Measurements from ENCODE around the gene SLC38A3.
"Not testable (repeated sequence)": the region's sequence is repeated elsewhere in the genome, so short reads cannot be mapped to it uniquely, and the experiment has no call there.

Gene SLC38A3

GRCh38 chr3:50260027-50260941, 55.2 kb downstream of the SLC38A3 start:
- peaks cover 33% of the 10 kb centered on the region for H3K36me3 ChIP-seq (ENCODE audit: low read depth)
- no peaks in the 10 kb centered on the region for H3K27me3 ChIP-seq (ENCODE audit: insufficient read depth, poor library complexity, severe bottlenecking)
- H3K4me1 ChIP-seq (ENCODE audit: insufficient read depth, poor library complexity, severe bottlenecking): peaks cover 21% of the 10 kb centered on the region
- TF ChIP-seq, protein P1, sequence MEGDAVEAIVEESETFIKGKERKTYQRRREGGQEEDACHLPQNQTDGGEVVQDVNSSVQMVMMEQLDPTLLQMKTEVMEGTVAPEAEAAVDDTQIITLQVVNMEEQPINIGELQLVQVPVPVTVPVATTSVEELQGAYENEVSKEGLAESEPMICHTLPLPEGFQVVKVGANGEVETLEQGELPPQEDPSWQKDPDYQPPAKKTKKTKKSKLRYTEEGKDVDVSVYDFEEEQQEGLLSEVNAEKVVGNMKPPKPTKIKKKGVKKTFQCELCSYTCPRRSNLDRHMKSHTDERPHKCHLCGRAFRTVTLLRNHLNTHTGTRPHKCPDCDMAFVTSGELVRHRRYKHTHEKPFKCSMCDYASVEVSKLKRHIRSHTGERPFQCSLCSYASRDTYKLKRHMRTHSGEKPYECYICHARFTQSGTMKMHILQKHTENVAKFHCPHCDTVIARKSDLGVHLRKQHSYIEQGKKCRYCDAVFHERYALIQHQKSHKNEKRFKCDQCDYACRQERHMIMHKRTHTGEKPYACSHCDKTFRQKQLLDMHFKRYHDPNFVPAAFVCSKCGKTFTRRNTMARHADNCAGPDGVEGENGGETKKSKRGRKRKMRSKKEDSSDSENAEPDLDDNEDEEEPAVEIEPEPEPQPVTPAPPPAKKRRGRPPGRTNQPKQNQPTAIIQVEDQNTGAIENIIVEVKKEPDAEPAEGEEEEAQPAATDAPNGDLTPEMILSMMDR (IDR thresholded peaks at IDR 0.05; ENCODE audit: poor library complexity, severe bottlenecking): peak; percentile 97
- ATAC-seq (ENCODE audit: low read depth) (peak; percentile 65), DNase-seq (ENCODE audit: low spot score) (no peak)
- no peaks in the 10 kb centered on the region for H3K9me3 ChIP-seq (ENCODE audit: severe bottlenecking)
- peak overlapping the region; percentile 59 for H3K27ac ChIP-seq (ENCODE audit: poor library complexity, severe bottlenecking)
- H3K4me3 ChIP-seq (ENCODE audit: severe bottlenecking): peak overlapping the region; percentile 31

GRCh38 chr3:50260942-50261441, 55.9 kb downstream of the SLC38A3 start:
- Histone ChIP-seq H3K9me3 (ENCODE audit: severe bottlenecking) (no peaks in the 10 kb centered on the region), H3K36me3 (ENCODE audit: low read depth) (peaks cover 29% of the 10 kb centered on the region), H3K27me3 (ENCODE audit: insufficient read depth, poor library complexity, severe bottlenecking) (no peaks in the 10 kb centered on the region), H3K4me1 (ENCODE audit: insufficient read depth, poor library complexity, severe bottlenecking) (peaks cover 22% of the 10 kb centered on the region), H3K4me3 (ENCODE audit: severe bottlenecking) (no peak overlapping the region), H3K27ac (ENCODE audit: poor library complexity, severe bottlenecking) (peak overlapping the region; percentile 59)
- TF ChIP-seq, protein P1 (IDR thresholded peaks at IDR 0.05; ENCODE audit: poor library complexity, severe bottlenecking): no peak
- no peak for DNase-seq (ENCODE audit: low spot score)
- no peak for ATAC-seq (ENCODE audit: low read depth)

DNA sequence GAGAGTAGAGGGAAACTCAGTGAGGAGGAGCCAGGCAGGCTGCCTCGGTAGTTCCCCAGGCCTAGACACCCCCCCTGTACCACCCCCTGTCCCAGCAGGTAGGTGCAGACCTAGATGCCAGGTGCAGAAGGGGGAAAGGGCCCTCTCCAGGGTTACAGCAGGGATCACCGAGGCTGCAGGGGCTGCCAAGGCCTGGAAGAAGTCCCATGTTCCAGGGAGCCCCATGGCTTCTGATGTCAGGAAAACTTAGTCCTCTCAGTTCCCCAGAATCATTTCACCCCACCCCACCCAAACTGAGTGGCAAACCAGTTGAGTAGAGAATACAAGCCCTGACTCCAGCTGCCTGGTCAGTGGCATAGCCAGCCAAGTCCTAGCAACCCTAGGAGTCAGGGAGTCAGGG, 56.4 kb downstream of the SLC38A3 start:
- peaks cover 25% of the 10 kb centered on the region for H3K36me3 ChIP-seq (ENCODE audit: low read depth)
- no peak overlapping the region for H3K4me3 ChIP-seq (ENCODE audit: severe bottlenecking)
- TF ChIP-seq, protein P1 (IDR thresholded peaks at IDR 0.05; ENCODE audit: poor library complexity, severe bottlenecking): no peak
- no peak for ATAC-seq (ENCODE audit: low read depth)
- H3K27me3 ChIP-seq (ENCODE audit: insufficient read depth, poor library complexity, severe bottlenecking): no peaks in the 10 kb centered on the region
- H3K4me1 ChIP-seq (ENCODE audit: insufficient read depth, poor library complexity, severe bottlenecking): peaks cover 22% of the 10 kb centered on the region
- DNase-seq (ENCODE audit: low spot score): no peak
- H3K27ac ChIP-seq (ENCODE audit: poor library complexity, severe bottlenecking): peak overlapping the region; percentile 59
- no peaks in the 10 kb centered on the region for H3K9me3 ChIP-seq (ENCODE audit: severe bottlenecking)

GRCh38 chr3:50262200-50262599, 57.1 kb downstream of the SLC38A3 start:
- DNase-seq (ENCODE audit: low spot score); H3K9me3 ChIP-seq (ENCODE audit: severe bottlenecking); H3K27me3 ChIP-seq (ENCODE audit: insufficient read depth, poor library complexity, severe bottlenecking); ATAC-seq (ENCODE audit: low read depth); H3K27ac ChIP-seq (ENCODE audit: poor library complexity, severe bottlenecking); H3K4me3 ChIP-seq (ENCODE audit: severe bottlenecking): not testable (repeated sequence)
- Histone ChIP-seq H3K4me1 (ENCODE audit: insufficient read depth, poor library complexity, severe bottlenecking) (peaks cover 22% of the 10 kb centered on the region), H3K36me3 (ENCODE audit: low read depth) (peaks cover 18% of the 10 kb centered on the region)

GRCh38 chr3:50262778-50263177, 57.7 kb downstream of the SLC38A3 start:
- DNase-seq (ENCODE audit: low spot score): no peak
- TF ChIP-seq, protein P1 (IDR thresholded peaks at IDR 0.05; ENCODE audit: poor library complexity, severe bottlenecking): no peak
- Histone ChIP-seq H3K27me3 (ENCODE audit: insufficient read depth, poor library complexity, severe bottlenecking) (no peaks in the 10 kb centered on the region), H3K4me3 (ENCODE audit: severe bottlenecking) (no peak overlapping the region), H3K4me1 (ENCODE audit: insufficient read depth, poor library complexity, severe bottlenecking) (peaks cover 25% of the 10 kb centered on the region), H3K27ac (ENCODE audit: poor library complexity, severe bottlenecking) (peak overlapping the region; percentile 93), H3K36me3 (ENCODE audit: low read depth) (peaks cover 15% of the 10 kb centered on the region), H3K9me3 (ENCODE audit: severe bottlenecking) (no peaks in the 10 kb centered on the region)
- ATAC-seq (ENCODE audit: low read depth): no peak

Measured in RWPE2 (cell line).